Upper lobe of left lung (tissue), 4 donors: ENCODE data around the gene TEDC1.

Experiments used
- CTCF ChIP-seq, 6 experiments: fragments of 450-650 bp in 4 of 6; fragments of 200-600 bp in 2 of 6; sonication (generic) in 2 of 6; IDR thresholded peaks; one replicate each; pipeline ENCODE4 v1.5.1; 2016 to 2019; ENCODE audit warnings: antibody characterized with exemption in 6 of 6
- POLR2A ChIP-seq, 4 donors: fragments of 450-650 bp; IDR thresholded peaks; one replicate each; pipeline ENCODE4 v1.5.1; 2016 to 2017; ENCODE audit warnings: antibody characterized with exemption in 4 of 4, mild to moderate bottlenecking in 2 of 4

- TF ChIP-seq CTCF (IDR thresholded peaks at IDR 0.05), result no peak
- TF ChIP-seq POLR2A (IDR thresholded peaks at IDR 0.05), result no peak
These were observed 17.0 kb downstream of the TEDC1 start for GRCh38 chr14:105508069-105508468.
